Activated T-helper 1 cell treated with anti-CD3 and anti-CD28 coated beads, Interleukin-2, amount 50 U/mL, for 16 hours (primary cell): ENCODE data around the gene TXNDC5.
"Not testable (repeated sequence)": the region's sequence is repeated elsewhere in the genome, so short reads cannot be mapped to it uniquely, and the experiment has no call there.

Experiments
- DNase-seq, 2 donors: peaks; one replicate each; pipeline ENCODE4 v3.0.0-alpha.2; 2020; ENCODE audit warnings: low read depth in 1 of 2, low spot score in 1 of 2

The TXNDC5 gene

DNA sequence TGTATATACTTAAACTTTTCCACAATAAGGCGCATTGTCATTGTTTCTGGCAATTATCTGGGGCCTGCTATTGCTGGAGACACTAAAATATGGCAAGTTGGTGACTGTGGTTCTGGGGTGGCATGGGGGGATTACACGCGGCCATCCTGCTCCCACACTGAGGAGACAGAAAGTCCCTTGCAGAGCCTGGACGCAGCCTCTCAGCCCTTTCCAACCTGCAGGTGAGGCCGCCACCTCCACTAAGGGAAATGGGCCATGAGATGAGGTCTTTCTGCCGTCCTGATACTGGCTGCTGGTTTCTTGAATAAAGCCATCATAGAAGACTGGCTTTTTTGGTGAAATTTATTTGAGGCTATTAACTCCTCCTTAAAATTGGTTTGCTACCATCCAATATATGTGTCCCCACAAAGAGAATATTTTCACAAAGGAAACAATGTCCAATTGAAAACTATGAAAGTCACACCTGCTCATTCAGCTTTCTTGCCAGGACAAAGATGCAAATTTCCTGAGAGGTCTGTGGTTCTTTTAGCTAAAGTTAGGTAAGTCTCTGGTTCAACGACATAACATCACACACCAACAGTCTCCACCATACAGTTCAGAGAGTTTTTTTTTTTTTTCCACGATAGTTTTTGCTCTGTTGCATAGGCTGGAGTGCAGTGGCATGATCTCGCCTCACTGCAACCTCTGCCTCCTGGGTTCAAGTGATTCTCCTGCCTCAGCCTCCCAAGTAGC, 13.0 kb downstream of the TXNDC5 start:
- no peak for DNase-seq

DNA sequence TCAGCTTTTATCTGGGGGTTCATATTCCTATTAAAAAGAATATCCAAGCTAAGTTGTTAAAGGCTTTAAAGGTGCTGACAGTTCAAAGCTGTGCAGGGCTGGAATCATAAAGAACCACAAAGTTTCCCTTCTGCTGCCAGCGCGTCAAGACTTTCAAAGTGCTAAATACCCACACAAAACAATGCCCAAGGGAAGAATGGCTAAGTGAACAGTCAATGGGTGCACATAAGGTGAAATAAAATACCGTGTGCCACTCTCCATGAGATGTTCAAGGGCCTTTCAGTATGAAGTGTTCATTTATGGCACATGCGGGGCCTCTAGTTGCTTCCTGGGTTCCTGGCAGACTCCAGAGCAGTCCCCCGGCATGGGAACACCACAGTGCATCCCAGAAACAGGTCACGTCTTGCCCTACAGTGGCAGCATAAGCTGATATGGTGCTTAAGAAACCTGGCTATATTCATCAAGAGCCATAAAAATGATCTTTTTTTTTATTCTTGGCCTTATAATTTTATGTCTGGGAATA, 14.1 kb downstream of the TXNDC5 start:
- DNase-seq, result no peak

GRCh38 chr6:7895125-7895423, 15.5 kb downstream of the TXNDC5 start:
- no peak for DNase-seq

DNA sequence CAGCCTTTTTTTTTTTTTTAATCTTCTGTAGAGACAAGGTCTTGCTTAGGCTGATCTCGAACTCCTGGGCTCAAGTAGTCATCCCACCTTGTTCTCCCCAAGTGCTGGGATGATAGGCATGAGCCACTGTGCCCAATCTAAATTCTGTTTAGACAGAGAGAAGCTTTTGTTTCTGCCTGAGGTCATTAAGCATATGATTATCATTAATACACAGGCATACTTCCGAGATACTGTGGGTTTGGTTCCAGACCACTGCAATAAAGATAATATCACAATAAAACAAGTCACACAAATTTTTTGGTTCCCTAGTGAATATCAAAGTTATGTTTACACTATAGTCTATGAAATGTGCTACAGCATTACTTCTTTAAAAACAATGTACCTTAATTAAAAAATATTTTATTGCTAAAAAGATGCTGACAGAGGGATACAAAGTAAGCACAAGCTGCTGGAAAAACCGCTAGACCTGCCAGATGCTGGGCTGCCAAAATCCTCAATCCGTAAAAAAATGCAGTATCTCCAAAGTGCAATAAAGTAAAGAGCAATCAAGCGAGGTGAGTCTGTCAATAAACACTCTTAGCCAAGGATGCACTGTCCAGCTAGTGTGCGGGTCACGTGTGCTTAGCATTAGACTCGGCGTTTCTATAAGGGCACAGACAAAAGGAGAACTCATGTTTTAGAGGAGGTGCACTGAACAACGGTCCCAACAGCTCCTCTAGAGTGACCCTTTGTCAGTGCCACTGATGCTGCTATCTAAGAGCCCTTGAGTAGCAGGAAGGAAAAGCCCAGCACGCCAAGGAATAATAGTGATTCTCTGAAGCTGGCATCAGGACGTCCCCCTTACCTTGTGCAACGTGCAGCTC, 16.1 kb downstream of the TXNDC5 start:
- no peak for DNase-seq

- DNase-seq, result no peak
Observed at GRCh38 chr6:7893342-7893741, 17.2 kb downstream of the TXNDC5 start.

DNA sequence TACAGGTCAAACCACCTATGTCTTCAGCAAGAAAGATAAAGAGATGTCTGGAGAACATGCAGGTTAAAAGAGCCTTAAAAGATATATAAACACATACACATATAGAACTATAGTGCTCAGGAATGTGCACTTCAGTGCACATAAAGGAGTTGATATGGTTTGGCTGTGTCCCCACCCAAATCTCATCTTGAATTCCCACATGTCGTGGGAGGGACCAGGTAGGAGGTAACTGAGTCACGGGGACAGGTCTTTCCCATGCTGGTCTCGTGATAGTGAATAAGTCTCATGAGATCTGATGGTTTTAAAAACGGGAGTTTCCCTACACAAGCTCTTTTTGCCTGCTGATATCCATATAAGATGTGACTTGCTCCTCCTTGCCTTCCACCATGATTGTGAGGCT, 18.2 kb downstream of the TXNDC5 start:
- DNase-seq, result not testable (repeated sequence)

- no peak for DNase-seq
Observed at GRCh38 chr6:7891078-7891872, 19.3 kb downstream of the TXNDC5 start.

DNA sequence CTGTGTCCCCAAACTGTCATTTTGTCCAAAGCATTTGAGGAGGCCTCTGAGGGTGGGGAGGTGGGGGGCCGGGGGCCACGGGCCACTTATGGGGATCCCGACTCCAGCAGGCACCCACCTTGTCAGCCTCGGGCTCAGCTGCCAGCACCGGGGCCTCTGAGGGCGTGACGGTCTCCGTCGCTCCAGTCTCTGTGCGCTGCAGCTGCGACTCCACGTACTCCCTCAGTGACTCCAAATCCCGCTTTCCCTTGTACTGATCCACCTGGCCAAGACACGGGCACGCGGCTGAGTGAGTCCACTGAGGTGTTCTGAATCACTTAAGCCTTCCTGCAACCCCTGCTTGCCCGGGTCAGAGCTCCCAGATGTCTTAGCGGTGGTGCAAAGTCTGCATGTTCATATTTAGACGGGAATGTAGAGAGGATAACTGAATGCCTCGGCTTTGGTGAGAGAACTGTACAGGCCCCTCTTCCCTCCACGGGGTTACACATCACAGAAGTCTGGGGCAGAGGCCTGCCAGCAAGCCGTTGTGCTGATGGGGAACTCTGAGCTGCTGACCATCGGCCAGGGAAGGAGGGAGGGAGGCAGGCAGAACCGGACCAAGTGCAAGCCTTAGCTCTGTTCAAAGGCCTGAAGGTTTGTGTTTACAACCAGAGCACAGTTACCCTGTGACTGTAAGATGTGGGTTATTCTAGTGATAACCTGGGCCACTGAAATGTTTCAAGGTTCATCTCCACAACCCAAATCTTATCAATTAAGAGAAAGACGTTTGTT, 21.8 kb downstream of the TXNDC5 start:
- DNase-seq, result no peak

DNA sequence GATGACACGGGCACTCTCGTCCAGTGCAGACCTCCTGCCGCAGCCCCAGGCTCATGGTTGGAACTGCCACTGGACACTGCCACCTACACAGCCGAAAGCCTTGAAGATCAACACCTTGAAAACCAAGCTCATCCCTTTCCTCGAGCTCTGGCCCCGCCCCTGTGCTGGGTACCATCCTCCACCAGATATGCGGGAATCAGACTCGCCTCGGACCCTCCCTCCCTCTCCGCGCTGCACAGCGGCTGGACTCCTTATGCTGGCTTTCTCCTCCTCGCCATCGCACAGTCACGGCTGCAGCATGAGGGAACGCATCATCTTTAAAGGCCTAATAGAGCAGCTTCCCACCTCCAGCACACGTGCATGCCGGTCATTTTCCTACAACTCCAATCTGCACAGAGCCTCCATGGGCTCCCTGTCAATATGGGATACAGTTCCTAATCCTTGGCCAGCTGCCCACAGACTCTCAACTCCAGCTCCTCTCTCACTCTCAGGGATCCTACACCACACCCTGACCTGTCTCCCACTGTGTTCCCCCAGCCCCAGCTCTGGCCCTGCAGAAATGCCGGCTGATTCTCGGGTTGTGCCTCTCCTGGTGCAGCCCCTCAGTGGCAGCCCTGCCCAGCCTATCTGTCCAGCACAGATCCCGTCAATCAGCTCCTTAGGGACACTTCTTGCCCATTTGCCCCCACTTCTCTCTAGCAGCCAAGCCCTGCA, 23.2 kb downstream of the TXNDC5 start:
- no peak for DNase-seq

DNA sequence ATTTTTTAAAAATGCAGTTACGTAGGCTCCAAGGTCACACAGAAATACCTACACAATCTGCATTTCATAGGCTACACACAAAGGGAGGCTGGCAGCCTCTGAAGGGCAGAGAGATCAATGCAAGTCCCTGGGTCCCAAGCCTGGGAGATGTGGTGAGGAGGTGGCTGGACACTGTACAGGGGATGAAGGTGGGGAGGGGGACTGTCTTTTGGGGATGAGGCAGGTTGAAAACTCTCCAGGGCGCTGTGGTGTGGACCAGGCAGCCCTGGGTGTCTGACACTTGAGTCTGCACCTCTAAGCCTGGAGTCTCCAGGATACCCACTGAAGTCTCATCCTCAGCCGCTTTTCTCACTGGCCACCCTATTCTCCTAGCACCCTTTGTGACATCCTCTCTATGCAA, 24.5 kb downstream of the TXNDC5 start:
- no peak for DNase-seq

GRCh38 chr6:7883381-7883780, 27.2 kb downstream of the TXNDC5 start:
- DNase-seq, result no peak

- no peak for DNase-seq
Observed at GRCh38 chr6:7882505-7883257, 27.9 kb downstream of the TXNDC5 start.

DNA sequence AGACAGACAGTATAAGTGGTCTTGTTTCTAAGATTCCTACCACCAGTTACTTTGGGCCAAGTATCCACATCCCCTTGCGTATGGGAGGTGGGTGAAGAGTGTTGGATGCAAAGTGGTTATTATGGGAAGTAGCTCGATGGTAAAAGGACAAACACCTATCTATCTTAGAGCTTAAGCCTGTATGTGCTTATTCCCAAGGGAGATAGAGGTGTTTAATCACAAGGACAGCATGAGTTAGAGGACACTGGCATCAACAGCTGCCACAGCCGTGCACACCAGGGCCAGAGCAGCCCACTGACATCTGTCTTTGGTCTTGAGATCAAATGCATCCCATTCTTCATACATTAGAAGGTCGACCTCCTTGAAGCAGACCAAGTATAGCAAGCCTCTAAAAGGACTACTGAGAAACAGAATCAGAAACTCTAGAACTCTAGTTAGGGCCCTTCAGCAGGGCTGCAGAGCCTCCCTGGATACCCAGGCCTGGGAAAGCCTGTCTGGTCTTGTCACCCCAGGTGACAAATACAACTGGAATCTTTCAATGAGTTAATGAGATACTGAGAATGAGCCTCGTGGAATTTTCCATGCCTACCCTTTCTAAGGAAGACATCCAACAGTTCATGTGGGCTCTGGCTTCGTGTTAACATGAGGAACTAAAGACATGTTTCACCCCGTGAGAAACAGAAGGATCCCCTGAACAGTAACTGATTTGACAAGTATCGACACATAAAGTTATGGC, 28.7 kb downstream of the TXNDC5 start:
- no peak for DNase-seq

- no peak for DNase-seq
Observed at GRCh38 chr6:7880718-7881107, 29.9 kb downstream of the TXNDC5 start.

GRCh38 chr6:7879980-7880717, 30.4 kb downstream of the TXNDC5 start:
- no peak for DNase-seq

DNA sequence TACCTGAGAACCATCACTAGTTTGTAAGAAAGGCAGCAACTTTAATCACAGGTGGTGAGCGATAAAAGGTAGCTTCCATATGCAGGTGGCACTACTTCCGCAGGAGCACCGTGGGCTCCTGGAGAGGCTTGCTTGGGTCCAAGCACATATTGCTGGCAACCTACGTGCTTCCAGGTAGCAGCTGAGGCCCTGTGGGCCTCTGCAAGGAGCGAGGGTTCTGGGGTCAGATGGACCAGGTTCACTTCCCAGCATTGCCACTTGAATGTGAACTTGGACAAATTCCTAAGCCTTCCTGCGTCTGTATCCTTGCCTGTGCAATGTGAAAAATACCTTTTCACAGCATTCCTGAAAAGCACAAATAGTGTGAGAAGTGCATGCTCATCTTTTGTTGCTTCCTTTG, 31.0 kb downstream of the TXNDC5 start:
- DNase-seq, result no peak

DNA sequence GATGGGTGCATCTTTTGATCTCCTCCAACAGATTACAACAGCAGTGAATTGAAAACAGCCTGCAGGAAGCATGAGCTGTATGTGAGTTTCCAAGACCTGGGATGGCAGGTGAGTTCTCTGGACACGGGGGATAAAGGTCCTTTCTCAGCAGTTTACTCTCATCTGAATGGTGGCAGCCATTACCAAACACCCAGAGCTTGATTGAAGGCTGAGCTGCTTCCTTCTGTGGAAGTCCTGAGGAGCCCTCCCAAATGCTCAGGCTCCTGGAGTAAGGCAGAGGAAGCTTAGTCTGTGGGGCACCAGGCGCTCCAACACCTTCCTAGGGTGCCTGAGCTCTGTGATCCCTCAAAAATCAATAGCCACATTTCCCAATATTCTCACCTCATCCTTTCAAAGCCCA, 31.5 kb downstream of the TXNDC5 start:
- DNase-seq, result no peak

DNA sequence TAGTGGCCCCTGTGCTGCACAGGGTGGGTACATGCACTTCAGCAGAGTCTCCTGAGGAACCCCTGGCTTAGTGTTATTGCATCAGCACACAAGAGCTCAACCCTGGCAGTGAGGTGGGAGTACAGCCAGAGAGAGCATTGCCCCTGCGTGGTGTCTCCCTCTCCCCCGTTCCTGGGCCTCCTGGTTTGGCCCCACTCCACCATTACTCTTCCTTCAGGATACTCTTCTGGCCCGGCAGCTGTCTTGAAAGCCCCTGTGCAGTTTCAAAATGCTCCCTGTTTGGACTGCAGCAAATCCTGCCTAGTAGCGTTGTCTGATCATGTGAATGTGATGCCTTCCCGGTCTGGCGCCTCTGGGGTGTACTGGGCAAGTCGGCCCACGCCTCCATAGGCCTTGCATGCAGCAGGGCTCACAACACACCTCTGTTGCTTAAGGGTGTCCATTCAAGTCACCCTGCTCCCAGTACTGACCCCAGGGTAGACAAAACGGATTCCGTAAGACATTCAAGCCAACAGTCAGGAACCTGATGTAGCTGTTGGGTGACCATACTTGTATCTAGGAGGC, 32.1 kb downstream of the TXNDC5 start:
- DNase-seq, result no peak
